ENCODE measurements around the gene PPP2R2C. TPM values are rescaled to one million over a fixed set of nuclear protein-coding genes. Genes with fewer than 3 reads are reported as not detected.

The PPP2R2C gene
- total and polyA plus RNA-seq, 11 donors, result 0.22 to 20.0 (median 6.8) TPM

DNA sequence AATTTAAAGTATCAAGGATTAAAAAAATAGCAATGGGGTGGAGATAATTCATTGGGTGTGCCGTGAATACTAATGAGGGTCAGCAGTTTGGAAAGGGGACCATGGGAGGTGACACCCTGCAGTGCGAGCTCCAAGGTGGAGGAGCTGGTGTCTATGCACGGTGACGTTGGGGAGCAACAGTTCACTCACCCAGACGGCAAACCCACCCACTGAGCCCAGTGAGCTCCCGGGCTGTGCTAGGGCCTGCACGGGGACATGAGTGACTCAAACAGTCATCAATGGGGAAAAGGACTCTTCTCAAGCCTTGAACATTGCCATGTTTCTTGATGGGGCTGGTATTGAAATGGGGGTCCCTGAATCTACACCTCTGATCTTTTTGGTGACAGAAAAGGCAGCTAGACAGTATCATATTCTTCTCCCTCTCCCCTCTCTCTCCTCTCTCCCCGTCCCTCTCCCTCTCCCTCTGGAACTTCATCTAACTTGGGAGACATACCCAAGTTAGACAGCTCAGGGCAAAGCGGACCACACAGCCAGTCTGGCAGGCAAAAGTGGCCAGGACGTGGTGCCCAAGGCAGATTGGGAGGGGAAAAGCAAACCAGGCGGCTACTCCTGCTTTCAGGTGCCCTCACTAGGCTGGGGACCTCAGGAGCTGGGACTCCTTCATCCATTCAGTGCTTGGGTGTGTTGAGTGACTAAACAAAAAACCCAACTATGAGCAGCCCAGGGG, 26.3 kb upstream of the PPP2R2C start:
- WGBS, 4 donors, result 58 to 65% (median 63%) methylated on average over 11 of the region's 11 CpGs
- H3K9me3 ChIP-seq, result peaks cover 0 to 3% (median 0%) of the 10 kb centered on the region in 12 donors
- TF ChIP-seq, protein P1, sequence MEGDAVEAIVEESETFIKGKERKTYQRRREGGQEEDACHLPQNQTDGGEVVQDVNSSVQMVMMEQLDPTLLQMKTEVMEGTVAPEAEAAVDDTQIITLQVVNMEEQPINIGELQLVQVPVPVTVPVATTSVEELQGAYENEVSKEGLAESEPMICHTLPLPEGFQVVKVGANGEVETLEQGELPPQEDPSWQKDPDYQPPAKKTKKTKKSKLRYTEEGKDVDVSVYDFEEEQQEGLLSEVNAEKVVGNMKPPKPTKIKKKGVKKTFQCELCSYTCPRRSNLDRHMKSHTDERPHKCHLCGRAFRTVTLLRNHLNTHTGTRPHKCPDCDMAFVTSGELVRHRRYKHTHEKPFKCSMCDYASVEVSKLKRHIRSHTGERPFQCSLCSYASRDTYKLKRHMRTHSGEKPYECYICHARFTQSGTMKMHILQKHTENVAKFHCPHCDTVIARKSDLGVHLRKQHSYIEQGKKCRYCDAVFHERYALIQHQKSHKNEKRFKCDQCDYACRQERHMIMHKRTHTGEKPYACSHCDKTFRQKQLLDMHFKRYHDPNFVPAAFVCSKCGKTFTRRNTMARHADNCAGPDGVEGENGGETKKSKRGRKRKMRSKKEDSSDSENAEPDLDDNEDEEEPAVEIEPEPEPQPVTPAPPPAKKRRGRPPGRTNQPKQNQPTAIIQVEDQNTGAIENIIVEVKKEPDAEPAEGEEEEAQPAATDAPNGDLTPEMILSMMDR (IDR thresholded peaks at IDR 0.05), result no peak
- TF ChIP-seq POLR2A (IDR thresholded peaks at IDR 0.05), result no peak

DNA sequence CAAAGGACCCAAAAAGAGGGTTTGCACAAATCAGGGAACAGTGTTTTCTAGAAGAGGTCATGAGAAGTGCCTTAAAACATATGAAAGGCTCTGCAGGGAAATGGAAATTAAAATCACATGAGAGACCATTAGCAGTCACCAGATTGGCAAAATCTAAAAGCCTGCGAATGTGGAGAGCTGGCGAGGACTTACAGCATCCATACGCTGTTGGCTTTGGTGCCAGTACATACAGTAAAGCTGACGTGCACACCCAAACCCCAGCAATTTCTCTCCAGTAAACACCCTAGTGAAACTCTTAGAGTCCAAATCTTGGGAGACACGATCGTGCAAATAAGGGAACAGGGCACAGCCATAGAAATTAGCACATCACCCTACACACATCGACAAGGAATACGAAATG, 25.4 kb upstream of the PPP2R2C start:
- TF ChIP-seq POLR2A (IDR thresholded peaks at IDR 0.05), result no peak
- TF ChIP-seq, protein P1 (IDR thresholded peaks at IDR 0.05), result no peak
- 83 to 86% (median 85%) methylated on average over 8 of the region's 8 CpGs for WGBS, 4 donors
- intact Hi-C loops (cut with DNase I), result no loop called here
- peaks cover 0 to 4% (median 0%) of the 10 kb centered on the region in 12 donors for H3K4me1 ChIP-seq
- H3K27ac ChIP-seq, result no peak overlapping the region
- H3K36me3 ChIP-seq, result no peaks in the 10 kb centered on the region
- no peak for ATAC-seq
- H3K4me3 ChIP-seq, result no peak overlapping the region
- H3K9me3 ChIP-seq, result no peaks in the 10 kb centered on the region
- H3K27me3 ChIP-seq, result peaks cover 0 to 25% (median 0%) of the 10 kb centered on the region in 9 donors
- no peak for DNase-seq

More for the DNA sequence above, 26.3 kb upstream of the PPP2R2C start:
- ATAC-seq (no peak), DNase-seq (no peak)
- intact Hi-C loops (cut with DNase I), result no loop called here
- Histone ChIP-seq H3K27me3 (peaks cover 0 to 22% (median 0%) of the 10 kb centered on the region in 9 donors), H3K4me1 (no peaks in the 10 kb centered on the region), H3K27ac (no peak overlapping the region), H3K4me3 (no peak overlapping the region), H3K36me3 (no peaks in the 10 kb centered on the region)

DNA sequence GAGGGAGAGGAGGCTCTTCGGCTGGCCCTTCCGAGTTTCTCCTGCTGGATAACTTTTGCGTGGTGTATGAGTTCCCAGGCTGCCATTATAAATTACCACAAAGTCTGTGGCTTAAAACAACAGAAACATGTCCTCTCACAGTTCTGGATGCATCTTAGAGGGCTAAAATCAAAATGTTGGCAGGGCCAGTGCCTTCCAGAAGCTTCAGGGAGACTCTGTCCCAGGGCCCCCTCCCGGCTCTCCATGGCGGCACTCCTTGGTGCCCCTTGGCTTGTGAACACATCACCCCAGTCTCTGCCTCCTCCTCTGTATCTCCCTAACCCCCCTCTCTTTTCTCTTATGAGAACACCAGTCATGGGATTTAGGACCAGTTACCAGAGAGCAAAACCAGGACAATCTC, 23.3 kb upstream of the PPP2R2C start:
- intact Hi-C loops (cut with DNase I), result no loop called here
- no peaks in the 10 kb centered on the region for H3K9me3 ChIP-seq
- no peak for TF ChIP-seq POLR2A (IDR thresholded peaks at IDR 0.05)
- TF ChIP-seq, protein P1 (IDR thresholded peaks at IDR 0.05), result no peak
- no peaks in the 10 kb centered on the region for H3K36me3 ChIP-seq
- no peak overlapping the region for H3K4me3 ChIP-seq
- ATAC-seq (no peak), DNase-seq (no peak)
- WGBS, 4 donors, result 81 to 93% (median 90%) methylated on average over 5 of the region's 5 CpGs
- H3K27me3 ChIP-seq, result peaks cover 0 to 20% (median 0%) of the 10 kb centered on the region in 9 donors
- no peak overlapping the region for H3K27ac ChIP-seq
- peaks cover 0 to 4% (median 0%) of the 10 kb centered on the region in 12 donors for H3K4me1 ChIP-seq

DNA sequence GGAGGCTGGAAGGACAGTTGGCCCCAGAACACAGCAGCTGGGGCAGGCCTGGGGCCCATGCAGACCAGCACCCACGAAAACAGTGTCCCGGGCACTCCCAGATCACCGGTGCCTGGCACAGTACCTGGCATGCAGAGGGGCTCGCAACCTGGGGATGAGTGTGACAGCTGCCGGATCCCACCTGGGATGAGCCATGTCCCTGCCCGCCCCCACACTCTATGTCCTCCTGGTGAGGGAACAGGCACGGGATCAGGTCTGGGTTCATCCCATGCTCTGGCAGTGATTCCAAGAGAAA, 22.8 kb upstream of the PPP2R2C start:
- Histone ChIP-seq H3K4me3 (no peak overlapping the region), H3K36me3 (no peaks in the 10 kb centered on the region), H3K9me3 (no peaks in the 10 kb centered on the region), H3K27me3 (peaks cover 0 to 17% (median 0%) of the 10 kb centered on the region in 9 donors), H3K4me1 (peaks cover 0 to 4% (median 0%) of the 10 kb centered on the region in 12 donors), H3K27ac (no peak overlapping the region)
- WGBS, 4 donors, result 82 to 93% (median 88%) methylated on average over 5 to 7 of the region's 7 CpGs
- intact Hi-C loops (cut with DNase I), result no loop called here
- TF ChIP-seq, protein P1 (IDR thresholded peaks at IDR 0.05), result no peak
- DNase-seq (no peak), ATAC-seq (no peak)

Data from heart left ventricle (tissue), 16 donors.